Measurements from ENCODE around the gene TMEM245.

TMEM245 gene

GRCh38 chr9:109072821-109073435, 46.8 kb downstream of the TMEM245 start:
- H3K9me3 ChIP-seq (ENCODE audit: control insufficient read depth, insufficient read depth, low read depth, low read length), result no peaks in the 10 kb centered on the region
- no peak for TF ChIP-seq ZFHX2 (tag by site-specific recombination; conservative IDR thresholded peaks at IDR 0.05)
- H3K4me1 ChIP-seq (ENCODE audit: control insufficient read depth, insufficient read depth, low read length), result no peaks in the 10 kb centered on the region
- ChIA-PET POLR2A (no interaction called here), CTCF (no interaction called here)
- H3K27ac ChIP-seq (ENCODE audit: extremely low read depth, low read depth, low read length), result no peak overlapping the region
- no peak overlapping the region for H3K4me3 ChIP-seq (ENCODE audit: low read depth, low read length)
- peaks cover 35 to 80% of the 10 kb centered on the region in 2 experiments for H3K36me3 ChIP-seq (ENCODE audit: control insufficient read depth in 2 of 2, insufficient read depth in 1 of 2, low read length in 2 of 2)

DNA sequence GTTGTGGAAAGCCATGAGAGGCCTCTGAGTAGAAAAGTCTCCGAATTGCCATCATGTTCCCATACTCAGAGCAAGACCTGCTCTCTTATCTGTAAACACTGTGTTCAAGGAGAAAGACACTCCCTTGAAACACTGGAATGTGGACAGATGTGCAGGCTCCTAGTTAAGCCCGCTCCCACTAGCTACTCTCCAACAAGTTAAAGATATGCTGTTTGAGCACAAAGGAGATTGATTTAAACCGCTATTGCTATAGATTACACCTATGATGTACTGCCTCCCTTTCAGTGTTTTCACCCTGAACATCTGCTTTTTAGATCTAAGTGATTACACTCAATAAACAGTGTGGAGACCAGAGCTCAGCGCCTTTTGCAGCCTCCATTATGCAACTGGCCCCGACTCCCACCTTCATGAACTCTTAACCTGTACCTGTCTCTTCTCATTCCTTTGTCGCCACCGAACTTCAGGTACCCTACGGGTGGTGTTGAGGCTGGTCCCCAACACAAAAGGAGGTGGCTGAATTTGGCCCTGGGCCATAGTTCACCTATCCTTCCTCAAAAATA, 47.5 kb downstream of the TMEM245 start:
- ChIA-PET POLR2A (no interaction called here), CTCF (interaction anchor here (0.7 kb wide), 1 partner anchor 25 kb away, joined by 3 read pairs; no protein-coding TSS in a partner anchor)
- H3K27ac ChIP-seq (ENCODE audit: extremely low read depth, low read depth, low read length), result no peak overlapping the region
- H3K36me3 ChIP-seq (ENCODE audit: control insufficient read depth in 2 of 2, insufficient read depth in 1 of 2, low read length in 2 of 2), result peaks cover 33 to 80% of the 10 kb centered on the region in 2 experiments
- H3K4me1 ChIP-seq (ENCODE audit: control insufficient read depth, insufficient read depth, low read length), result no peaks in the 10 kb centered on the region
- H3K9me3 ChIP-seq (ENCODE audit: control insufficient read depth, insufficient read depth, low read depth, low read length), result no peaks in the 10 kb centered on the region
- no peak overlapping the region for H3K4me3 ChIP-seq (ENCODE audit: low read depth, low read length)
- TF ChIP-seq, protein P1, sequence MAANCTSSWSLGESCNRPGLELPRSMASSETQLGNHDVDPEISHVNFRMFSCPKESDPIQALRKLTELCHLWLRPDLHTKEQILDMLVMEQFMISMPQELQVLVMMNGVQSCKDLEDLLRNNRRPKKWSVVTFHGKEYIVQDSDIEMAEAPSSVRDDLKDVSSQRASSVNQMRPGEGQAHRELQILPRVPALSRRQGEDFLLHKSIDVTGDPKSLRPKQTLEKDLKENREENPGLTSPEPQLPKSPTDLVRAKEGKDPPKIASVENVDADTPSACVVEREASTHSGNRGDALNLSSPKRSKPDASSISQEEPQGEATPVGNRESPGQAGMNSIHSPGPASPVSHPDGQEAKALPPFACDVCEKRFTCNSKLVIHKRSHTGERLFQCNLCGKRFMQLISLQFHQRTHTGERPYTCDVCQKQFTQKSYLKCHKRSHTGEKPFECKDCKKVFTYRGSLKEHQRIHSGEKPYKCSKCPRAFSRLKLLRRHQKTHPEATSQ (tag by site-specific recombination; IDR thresholded peaks at IDR 0.05), result no peak
- TF ChIP-seq ZNF514 (tag by site-specific recombination; IDR thresholded peaks at IDR 0.05) (no peak), ZNF404 (tag by site-specific recombination; IDR thresholded peaks at IDR 0.05) (no peak), ZNF488 (tag by site-specific recombination; IDR thresholded peaks at IDR 0.05) (no peak), ZNF791 (tag by site-specific recombination; IDR thresholded peaks at IDR 0.05) (no peak), ZNF18 (tag by site-specific recombination; IDR thresholded peaks at IDR 0.05) (no peak), ZFP69B (tag by site-specific recombination; IDR thresholded peaks at IDR 0.05) (no peak), ZBTB48 (tag by site-specific recombination; IDR thresholded peaks at IDR 0.05) (no peak), ZNF362 (tag by site-specific recombination; IDR thresholded peaks at IDR 0.05) (no peak), ZNF768 (tag by site-specific recombination; IDR thresholded peaks at IDR 0.05) (no peak)
- TF ChIP-seq, protein P2, sequence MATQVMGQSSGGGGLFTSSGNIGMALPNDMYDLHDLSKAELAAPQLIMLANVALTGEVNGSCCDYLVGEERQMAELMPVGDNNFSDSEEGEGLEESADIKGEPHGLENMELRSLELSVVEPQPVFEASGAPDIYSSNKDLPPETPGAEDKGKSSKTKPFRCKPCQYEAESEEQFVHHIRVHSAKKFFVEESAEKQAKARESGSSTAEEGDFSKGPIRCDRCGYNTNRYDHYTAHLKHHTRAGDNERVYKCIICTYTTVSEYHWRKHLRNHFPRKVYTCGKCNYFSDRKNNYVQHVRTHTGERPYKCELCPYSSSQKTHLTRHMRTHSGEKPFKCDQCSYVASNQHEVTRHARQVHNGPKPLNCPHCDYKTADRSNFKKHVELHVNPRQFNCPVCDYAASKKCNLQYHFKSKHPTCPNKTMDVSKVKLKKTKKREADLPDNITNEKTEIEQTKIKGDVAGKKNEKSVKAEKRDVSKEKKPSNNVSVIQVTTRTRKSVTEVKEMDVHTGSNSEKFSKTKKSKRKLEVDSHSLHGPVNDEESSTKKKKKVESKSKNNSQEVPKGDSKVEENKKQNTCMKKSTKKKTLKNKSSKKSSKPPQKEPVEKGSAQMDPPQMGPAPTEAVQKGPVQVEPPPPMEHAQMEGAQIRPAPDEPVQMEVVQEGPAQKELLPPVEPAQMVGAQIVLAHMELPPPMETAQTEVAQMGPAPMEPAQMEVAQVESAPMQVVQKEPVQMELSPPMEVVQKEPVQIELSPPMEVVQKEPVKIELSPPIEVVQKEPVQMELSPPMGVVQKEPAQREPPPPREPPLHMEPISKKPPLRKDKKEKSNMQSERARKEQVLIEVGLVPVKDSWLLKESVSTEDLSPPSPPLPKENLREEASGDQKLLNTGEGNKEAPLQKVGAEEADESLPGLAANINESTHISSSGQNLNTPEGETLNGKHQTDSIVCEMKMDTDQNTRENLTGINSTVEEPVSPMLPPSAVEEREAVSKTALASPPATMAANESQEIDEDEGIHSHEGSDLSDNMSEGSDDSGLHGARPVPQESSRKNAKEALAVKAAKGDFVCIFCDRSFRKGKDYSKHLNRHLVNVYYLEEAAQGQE (tag by site-specific recombination; IDR thresholded peaks at IDR 0.05), result no peak
